NCI-H1417 (cell line): ENCODE measurements around the gene ELF2.
"Not testable (repeated sequence)": the region's sequence is repeated elsewhere in the genome, so short reads cannot be mapped to it uniquely, and the experiment has no call there.

ENCODE experiments used
- DNase-seq, 3 experiments: peaks; one replicate each; lab custom pipeline; 2025; lab: John Stamatoyannopoulos, UW

Gene ELF2

DNA sequence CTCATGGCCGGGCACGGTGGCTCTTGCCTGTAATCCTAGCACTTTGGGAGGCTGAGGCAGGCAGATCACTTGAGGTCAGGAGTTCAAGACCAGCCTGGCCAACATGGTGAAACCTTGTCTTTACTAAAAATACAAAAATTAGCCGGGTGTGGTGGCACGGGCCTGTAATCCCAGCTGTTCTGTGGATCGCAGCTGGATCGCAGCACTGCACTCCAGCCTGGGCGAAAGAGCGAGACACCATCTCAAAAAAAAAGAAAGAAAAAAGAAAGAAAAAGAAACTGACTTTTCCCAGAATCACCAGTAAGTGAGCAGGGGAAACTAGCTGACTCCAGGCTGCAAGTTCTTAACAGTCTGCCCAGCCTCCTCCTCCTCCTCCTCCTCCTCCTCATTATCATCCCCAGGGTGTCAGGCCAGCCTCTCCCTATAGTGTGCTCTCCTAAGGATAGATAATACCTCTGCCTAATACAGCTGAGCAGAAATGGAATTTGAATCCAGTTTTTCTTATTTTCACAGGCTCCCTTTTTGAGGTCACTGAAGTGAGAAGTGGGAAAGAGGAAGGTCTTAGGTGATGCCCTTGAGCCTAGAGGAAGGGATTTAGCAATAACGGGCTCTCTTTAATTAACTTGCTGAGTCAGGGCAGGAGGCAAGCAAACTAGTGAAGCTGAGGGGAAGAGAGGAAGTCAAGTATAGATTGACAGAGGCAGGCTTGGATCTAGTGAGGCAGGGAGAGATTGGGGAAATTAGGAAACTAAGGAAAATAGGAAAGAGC, 11.8 kb upstream of the ELF2 start:
- DNase-seq = no peak

DNA sequence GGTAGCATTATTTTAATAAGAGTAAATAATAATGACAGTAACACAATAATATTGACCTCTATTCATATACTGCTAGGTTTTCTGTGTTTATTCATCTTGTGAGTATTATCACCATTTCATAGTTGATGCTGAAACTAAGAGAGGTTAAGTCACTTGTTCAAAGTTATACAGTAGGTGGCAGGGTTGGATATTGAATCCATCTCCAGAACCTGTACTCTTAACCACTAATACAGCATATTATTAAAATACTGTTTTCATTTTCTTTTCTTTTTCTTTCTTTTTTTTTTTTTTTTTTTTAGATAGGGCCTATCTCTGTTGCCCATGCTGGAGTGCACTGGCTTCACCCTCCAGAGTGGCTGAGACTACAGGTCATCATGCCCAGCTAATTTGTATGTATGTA, 7.1 kb upstream of the ELF2 start:
- peak in 1 of 3 experiments; percentile 9 for DNase-seq

DNA sequence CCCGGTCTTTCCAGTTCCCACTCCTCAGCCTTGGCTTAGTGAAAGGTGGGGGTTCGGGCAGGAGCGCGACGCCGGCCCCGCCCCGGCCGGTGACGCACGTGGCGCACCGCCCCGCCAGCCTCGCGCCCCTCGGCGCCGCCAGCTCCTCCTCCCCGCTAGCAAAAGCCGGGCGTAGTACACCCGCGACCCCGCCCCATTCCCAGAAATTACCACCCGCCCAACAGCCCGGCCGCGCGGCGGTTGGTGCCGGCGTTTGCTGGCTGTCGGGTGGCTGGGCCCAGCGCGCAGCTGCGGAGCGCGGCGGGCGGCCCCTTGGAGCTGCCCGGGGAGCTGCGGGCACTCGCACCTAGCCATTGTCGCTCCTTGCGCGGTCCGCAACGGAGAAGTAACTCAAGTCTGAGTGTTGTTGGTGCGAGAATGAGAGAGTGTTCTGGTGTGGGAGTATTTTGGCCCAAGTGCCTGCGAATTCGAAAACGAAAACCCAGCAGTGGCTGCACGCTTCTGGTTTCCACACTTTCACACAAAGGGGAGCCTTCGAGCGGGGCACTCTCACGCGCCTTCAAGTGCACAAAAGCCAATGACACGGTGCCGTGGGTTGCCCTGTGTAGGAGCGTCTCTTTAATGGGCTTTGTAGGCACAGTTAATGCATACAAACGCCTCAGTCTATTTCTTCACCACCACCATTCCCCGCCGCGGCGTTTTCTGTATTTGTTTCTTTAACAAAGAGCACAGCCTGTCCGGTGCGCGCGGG, 1.0 kb upstream of the ELF2 start:
- peak; percentile 93 to 97 (median 97) for DNase-seq

DNA sequence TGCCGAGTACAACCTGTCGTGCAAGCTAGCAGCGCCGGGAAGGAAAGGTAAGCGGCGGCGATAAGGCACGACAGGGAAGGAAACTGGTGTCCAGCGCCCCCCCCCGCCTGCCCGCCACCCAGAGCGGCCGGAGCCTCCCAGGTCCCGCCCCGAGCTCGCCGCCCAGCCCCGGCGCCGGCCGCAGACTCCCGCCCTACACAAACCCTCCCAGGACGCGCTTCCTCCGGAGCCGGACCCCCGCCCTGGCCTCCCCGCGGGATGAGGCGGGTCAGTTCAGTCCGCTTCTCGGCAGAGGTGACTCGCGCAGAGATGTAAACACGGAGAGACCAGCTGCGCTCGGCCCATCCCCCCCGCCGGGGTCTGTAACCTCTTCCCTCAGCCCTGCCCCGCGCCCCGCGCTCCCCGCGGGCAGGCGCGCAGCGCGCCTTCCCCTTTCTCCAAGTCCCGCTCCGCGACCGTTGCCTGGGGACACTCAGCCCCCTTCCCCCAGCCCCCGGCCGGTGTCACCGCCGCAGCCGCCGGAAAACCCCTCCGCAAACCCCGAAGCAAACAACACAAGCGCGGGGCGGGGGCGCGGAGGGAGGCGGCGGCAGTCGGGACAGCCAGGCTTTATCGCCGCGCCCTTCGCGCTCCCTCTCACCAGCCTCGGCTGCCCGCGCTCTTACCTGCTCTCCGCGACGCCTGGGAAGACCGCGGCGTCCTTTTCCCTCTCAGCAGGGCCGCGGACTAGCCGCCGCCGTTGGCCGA, 543 bp downstream of the ELF2 start:
- DNase-seq = peak; percentile 52 to 96 (median 94)

DNA sequence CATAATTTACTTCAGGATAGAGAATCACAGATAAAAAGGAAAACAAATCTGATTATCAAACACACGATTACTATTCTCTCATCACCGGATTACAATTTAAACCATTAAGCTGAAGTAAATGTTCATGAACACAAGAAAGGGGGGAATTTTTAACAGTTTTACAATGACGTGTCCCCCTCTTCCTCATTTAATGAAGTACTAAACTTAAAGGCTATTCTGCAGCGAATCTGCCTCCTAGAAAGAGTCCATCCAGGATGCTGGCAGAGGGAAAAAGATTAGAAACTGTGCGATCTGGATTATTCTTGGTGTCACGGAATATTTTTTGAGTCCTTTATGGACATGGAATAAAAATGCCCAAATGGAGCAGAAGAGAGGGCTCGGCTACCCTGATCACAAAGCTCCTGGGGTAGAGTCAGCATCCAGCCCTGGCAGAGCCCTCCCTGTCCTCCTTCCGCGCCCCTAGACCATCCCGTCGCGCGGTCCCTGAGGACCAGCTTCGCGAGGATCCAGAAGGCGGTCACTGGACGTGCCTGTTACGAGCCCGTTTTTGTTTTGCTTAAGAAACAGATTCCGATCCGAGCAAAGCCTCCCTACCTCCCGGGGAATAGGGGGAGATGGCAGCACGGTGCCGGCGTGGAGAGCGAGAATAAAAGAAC, 1.2 kb downstream of the ELF2 start:
- DNase-seq = peak in 2 of 3 experiments; percentile 8 to 71

DNA sequence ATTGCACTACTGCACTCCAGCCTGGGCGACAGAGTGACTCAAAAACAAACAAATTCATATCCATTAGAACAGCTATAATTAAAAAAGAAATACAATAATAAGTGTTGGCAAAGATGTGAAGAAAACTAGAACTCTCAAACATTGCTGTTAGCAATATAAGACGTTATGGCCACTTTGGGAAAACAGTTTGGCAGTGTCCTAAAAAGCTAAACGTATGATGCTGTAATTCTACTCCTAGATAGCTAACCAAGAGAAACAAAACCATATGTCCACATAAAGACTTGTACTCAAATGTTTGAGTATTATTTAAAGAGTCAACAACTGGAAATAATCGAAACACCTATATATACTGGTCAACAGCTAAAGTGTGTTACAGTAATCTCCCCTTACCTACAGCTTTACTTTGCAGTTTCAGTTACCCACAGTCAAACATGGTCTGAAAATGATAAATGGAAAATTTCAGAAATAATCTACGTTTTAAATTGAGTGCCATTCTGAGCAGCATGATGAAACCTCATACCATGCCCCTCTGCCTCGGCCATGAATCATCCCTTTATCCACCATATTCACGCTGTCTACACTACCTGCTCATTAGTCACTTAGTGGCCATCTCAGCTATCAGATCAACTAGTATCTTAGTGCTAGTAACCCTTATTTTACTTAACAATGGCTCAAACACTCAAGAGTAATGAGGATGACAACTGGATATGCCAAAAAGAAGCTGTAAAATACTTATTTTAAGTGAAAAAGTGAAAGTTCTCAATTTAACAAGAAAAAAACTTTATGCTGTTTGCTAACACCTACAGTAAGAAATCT, 4.9 kb downstream of the ELF2 start:
- peak in 1 of 3 experiments; percentile 28 for DNase-seq

DNA sequence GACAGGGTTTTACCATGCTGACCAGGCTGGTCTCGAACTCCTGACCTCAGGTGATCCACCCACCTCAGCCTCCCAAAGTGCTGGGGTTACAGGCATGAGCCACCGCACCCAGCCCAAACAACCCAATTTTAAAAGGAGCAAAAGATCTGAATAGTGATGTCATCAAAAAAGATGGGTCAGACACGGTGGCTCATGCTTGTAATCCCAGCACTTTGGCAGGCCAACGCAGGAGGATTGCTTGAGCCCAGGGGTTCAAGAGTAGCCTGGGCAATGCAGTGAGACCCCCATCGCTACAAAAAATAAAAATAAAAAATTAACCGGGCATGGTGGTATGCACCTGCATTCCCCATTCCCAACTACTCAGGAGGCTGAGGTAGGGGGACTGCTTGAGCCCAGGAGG, 6.1 kb downstream of the ELF2 start:
- DNase-seq = no peak

DNA sequence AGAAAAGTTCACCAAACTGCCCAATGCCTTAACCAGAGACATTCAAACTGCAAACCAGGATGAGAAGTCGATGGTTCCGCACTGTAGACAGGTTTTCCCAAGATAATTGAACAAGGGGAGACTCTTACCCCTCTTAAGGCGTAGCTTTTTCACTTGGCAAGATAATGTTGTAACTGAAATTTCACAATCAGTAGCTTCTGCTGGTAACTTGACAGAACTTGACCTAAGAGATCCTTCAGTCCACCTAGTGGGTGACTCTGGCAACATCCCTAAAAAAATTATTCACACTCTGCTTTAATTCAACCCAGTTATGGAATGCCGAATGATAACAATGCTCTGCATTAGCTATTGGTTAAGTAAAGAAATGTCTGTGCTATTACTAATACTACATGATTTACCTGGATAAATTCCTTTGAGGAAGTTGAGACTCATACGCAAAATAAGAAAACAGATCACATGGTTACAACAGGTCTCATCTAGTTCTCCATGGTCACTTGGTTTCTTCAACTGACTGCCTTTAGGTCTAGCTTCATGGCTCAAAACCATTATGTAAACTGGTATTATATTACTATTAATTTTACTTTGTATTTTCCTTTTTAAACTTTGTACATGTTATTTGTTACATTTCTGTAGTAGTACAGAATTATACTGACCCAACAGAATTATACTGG, 9.1 kb downstream of the ELF2 start:
- DNase-seq = peak in 1 of 3 experiments; percentile 10

DNA sequence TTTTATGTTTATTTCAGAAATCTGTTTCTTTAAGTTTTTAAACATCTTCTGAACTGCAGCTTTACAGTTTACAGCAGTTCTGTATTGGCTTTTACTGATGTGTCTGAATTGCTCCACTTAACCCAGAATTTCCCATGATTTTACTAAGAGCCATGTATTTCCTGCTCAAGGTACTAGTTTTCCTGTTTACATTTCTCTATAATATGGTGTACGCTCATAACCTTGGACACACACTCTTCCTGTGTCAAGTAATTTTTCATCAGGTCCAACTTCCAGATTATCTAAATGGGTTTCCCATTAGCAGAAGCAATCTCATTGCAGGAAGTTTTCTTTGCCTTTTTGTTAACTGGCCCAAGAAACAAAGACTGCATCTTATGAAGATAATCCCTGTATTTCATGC, 12.3 kb downstream of the ELF2 start:
- no peak for DNase-seq

DNA sequence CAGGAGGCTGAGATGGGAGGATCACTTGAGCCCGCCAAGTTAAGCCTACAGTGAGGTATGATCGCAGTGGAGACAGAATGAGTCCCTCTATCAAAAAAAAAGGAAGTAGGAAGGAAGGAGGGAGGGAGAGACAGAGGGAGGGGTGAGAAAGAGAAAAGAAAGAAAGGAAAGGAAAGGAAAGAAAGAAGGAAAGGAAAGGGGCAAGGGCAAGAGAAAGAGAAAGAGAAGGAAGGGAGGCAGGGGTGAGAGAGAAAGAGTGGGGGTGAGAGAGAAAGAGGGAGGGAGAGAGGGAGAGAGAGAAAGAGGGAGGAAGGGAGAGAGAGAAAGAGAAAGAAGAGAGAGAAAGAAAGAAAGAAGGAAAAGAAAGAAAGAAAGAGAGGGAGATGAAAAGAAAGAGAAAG, 13.2 kb downstream of the ELF2 start:
- DNase-seq = no peak

DNA sequence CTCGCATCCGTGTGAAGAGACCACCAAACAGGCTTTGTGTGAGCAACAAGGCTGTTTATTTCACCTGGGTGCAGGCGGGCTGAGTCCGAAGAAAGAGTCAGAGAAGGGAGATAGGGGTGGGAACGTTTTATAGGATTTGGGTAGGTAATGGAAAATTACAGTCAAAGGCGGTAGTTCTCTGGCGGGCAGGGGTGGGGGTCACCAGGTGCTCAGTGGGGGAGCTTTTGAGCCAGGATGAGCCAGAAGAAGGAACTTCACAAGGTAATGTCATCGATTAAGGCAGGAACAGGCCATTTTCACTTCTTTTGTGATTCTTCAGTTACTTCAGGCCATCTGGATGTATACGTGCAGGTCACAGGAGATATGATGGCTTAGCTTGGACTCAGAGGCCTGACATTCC, 19.0 kb downstream of the ELF2 start:
- DNase-seq = not testable (repeated sequence)

DNA sequence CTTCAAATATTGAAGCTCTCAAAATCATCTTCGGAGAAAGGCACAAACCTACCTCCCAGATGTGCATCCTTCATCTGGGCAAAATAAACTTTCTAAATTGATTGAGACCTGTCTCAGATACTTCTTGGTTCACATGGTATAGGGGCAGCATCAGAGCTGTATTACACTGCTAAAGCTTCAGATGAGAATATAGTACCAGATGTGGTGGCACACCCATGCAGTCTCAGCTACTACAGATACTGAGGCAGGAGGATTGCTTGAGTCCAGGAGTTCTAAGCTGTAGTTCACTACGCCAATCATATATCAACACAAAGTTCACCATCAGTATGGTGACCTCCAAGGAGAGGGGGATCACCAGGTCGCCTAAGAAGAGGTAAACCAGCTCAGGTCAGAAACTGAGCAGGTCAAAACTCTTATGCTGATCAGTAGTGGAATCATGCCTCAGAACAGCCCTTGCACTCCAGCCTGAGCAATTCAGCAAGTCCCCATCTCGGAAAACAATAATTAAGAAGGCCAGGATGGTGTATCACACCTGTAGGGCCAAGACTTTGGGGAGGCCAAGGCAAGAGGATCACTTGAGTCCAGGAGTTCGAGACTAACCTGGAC, 22.0 kb downstream of the ELF2 start:
- DNase-seq = no peak

DNA sequence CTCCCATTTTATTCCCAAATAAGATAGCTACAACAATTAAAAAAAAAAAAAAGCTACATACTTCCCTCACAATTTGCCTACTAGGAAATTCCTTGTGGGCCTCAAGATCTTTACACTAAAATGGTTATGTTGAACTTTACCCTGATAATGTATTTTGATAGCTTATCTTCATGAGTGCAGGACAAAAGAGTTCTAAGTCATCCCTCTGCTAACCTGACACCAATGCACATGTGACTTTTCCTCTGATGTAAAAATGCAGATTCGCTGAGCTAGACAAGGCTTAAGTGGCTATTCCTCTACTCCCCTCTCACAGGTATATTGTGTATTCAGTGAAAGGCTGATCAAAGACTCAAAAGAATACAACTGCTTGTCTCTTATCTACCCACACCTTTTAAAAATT, 22.5 kb downstream of the ELF2 start:
- DNase-seq = peak in 1 of 3 experiments; percentile 9

DNA sequence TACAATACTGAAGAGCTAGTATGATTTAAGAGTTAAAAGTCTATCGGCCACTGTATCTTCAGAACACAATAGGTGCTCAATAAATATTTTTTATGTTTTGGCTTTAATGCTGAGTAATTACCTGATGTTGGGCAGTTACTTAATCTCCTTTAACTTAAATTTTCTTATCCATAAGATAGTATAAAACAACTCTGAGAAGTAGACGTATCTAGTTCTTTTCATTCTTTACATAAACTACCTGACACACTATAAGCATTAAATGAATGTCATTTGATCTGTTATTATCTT, 22.9 kb downstream of the ELF2 start:
- DNase-seq = no peak

DNA sequence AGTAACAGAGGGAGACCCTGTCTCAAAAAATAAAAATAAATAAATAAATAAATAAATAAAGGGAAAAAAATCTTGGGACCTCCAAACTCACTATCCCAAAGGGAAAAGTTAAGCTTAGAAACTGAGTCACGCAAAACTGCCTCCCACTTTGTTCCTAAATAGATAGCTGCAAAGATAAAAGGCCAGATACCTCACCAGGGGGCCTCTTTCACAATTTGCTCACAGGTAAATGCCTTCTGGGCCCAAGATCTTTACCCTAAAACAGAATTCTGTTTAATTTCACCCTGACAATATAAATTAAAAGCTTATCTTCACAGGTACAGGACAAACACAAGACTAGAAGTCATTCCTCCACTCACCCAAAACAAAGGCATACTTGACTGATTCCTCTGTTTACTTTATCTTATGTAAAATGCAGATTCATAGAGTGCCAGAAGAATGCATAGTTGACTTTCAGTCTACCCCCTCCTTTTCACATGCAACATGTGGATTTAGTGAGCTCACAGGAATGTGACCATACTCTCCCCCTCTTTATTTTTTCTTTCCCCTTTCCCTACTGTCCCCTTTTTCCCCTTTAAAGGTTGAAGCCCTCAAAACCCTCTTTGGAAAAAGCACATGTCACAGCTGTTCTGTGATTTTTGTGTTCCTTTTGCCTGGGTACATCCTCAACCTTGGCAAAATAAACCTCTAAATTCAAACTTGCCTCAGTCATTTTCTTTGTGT, 23.4 kb downstream of the ELF2 start:
- no peak for DNase-seq

DNA sequence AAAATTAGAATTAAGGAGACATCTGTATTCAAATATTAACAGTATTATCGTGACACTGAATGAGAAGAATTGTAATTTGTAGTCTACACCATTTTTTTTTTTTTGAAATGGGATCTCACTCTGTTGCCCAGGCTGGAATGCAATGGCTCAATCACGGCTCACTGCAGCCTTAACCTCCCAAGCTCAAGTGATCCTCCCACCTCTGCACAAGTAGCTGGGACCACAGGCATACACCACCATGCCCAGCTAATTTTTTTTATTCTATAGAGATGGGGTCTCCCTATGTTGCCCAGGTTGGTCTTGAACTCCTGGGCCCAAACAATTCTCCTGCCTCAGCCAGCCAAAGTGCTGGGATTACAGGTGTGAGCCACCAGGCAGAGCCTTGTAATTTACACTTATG, 24.8 kb downstream of the ELF2 start:
- no peak for DNase-seq

DNA sequence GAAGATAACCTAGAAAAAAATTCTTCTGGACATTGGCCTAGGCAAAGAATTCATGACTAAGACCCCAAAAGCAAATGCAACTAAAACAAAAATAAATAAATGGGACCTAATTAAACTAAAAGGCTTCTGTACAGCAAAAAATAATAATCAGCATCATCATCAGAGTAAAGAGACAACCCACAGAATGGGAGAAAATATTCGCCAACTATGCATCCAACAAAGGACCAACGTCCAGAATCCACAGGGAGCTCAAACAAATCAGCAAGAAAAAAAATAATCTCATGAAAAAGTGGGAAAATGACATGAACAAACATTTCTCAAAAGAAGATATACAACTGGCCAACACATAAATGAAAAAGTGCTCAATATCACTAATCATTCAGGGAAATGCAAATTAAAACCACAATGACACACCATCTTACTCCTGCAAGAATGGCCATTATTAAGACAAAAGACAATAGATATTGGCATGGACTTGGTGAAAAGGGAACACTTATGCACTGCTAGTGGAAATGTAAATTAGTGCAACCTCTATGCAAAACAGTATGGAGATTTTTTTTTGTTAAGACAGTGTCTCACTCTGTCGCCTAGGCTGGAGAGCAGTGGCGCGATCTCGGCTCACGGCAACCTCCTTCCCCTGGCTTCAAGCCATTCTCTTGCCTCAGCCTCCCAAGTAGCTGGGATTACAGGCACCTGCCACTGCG, 29.9 kb downstream of the ELF2 start:
- no peak for DNase-seq

DNA sequence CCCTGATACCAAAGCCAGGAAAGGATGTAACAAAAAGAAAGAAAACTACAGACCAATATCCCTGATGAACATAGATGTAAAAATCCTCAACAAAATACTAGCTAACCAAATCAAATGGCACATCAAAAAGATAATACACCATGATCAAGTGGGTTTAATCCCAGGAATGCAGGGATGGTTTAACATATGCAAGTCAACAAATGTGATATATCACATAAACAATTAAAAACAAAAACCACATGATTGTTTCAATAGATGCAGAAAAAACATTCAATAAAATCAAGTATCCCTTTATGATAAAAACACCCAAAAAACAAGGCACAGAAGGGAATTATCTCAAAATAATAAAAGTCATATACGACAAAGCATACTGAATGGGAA, 31.5 kb downstream of the ELF2 start:
- DNase-seq = no peak

DNA sequence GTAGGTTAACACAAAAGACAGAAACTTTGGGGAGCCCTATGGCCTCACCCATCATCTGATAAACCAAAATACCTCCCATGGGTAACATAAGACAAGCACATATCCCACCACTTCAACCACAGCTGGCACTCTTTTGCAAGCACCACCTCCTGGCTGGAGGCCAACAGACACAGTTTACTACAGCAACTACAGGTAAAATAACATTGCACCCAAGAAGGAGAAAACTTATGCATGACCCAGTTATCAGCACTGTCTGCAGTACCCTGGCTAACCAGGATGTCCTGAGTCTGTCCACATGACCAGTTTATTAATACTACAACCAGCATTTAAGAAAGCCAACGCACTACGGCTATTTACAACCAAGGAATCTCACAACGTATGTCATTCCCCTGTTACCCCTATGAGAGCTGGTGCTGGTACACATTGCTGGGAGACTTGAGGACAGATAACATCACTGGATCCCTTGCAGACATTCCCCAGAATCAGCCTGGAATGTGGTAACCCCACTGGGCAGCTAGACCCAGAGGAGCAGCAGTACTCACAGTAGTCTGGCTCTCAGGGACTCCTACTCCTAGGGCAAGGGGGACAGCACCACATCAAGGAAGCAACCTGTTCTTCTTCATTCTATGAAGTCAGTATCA, 32.0 kb downstream of the ELF2 start:
- peak in 1 of 3 experiments; percentile 29 for DNase-seq
